Measurements from ENCODE around the gene CLDN9.

GRCh38 chr16:2996298-2996697 lies 16.4 kb upstream of the CLDN9 start:
- TF ChIP-seq CTCF (IDR thresholded peaks at IDR 0.05) (no peak), POLR2AphosphoS5 (IDR thresholded peaks at IDR 0.05) (no peak), POLR2A (IDR thresholded peaks at IDR 0.05) (no peak), EP300 (IDR thresholded peaks at IDR 0.05) (no peak)
